GM18508 (cell line): Measurements from ENCODE around the gene ANKS3.
"Not testable (repeated sequence)": the region's sequence is repeated elsewhere in the genome, so short reads cannot be mapped to it uniquely, and the experiment has no call there.

Source experiments
- ATAC-seq: cut with Tn5 transposase; IDR thresholded peaks from one replicate; pipeline ENCODE4 v1.9.1; 2021; ENCODE audit warnings: moderate number of reproducible peaks; ENCODE audit not compliant: insufficient read depth, unreplicated experiment

ANKS3 gene

DNA sequence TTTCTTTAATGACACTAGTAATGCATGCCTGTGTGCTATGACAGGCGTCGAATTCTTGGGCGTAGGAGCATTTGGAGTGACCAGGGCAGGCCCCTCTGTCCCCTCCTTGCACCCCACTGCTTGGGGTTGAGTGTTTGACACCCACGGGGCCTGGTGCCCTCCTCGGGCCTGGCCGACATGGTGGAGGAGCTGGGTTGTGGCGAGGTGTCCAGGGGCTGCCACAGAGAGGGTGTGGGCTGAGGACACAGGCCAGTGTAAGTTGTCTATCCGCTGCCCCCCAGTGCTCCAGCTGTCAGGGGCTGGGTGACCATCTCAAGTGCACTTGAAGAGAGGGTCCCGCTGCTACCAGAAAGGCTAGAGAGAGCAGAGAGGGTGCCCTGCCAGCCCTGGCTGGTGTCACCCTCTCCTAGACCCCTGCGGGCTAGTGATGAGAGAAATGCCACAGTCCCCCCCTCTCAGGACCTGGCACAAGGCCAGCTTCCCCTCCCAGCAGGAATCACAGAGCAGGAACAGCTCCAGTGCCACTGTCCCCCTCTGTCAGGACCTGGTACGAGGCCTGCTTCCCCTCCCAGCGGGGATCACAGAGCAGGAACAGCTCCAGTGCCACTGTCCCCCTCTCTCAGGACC, 79.0 kb downstream of the ANKS3 start:
- ATAC-seq: no peak

GRCh38 chr16:4654011-4654963, 79.8 kb downstream of the ANKS3 start:
- ATAC-seq: no peak

DNA sequence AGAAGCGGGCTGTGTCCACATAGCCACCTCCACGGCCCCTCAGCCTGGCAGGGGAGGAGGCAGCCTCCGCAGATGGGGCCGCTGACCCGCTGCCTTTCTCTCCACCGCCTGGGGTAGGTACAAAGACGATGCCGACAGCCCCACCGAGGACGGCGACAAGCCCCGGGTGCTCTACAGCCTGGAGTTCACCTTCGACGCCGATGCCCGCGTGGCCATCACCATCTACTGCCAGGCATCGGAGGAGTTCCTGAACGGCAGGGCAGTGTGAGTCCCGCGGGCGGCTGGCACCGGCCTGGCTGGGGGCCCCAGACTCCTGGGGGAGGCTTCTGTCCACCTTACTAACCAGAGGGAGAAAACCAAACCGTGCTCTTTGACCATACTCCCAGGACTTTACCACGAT, 81.5 kb downstream of the ANKS3 start:
- ATAC-seq: no peak

- no peak for ATAC-seq
Observed at GRCh38 chr16:4651827-4652226, 82.2 kb downstream of the ANKS3 start.

DNA sequence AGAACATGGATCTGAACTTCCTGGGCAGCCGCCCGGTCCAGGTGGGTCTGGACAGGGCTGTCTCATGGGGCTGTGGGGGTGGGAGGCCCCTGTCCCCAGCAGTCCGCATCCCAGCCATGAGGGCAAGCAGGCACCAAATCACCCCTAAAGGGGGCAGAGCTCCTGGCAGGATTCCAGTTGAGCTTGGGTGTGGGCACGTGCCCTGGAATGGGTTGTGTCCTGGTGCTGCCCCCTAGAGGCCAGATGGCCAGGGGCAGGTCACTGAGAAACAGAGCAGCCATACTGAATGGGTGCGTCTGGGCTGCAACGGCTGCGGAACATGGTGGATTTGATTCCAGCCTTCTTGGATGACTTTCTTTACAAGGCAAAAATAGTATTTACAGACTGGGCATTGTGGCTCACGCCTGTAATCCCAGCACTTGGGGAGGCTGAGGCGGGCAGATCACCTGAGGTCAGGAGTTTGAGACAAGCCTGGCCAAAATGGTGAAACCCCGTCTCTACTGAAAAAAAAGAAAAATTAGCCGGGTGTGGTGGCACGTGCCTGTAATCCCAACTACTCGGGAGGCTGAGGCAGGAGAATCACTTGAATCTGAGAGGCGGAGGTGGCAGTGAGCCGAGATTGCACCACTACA, 83.5 kb downstream of the ANKS3 start:
- ATAC-seq: not testable (repeated sequence)

DNA sequence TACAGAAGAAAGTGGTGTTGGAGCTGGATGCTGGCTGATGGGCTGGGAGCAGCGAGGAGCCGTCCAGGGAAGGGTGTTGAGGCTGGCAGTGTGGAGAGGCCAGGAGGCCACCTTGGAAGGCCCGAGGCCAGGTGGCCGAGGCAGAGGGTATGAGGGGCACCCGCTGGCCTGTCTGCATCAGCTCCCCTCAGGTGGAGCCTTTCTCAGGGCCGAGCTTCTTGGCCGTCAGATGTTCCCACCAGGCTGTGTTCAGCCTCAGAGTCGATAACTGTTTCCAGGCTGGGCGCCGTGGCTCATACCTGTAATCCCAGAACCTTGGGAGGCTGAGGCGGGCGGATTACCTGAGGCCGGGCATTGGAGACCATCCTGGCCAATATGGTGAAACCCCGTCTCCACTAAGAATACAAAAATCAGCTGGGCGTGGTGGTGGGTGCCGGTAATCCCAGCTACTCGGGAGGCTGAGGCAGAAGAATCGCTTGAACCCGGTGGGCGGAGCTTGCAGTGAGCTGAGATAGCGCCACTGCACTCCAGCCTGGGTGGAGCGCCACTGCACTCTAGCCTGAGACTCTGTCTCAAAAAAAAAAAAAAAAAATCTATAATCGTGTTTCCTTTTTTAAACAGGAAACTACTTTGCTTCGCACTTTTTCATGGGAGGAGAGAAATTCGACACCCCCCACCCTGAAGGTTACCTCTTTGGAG, 84.2 kb downstream of the ANKS3 start:
- ATAC-seq: no peak

- no peak for ATAC-seq
Observed at GRCh38 chr16:4648917-4649316, 85.2 kb downstream of the ANKS3 start.

GRCh38 chr16:4647644-4647980, 86.5 kb downstream of the ANKS3 start:
- no peak for ATAC-seq

- no peak for ATAC-seq
Observed at GRCh38 chr16:4646773-4647643, 87.1 kb downstream of the ANKS3 start.
